NT2/D1 (cell line): ENCODE results near the gene MTHFD2.

Experiments used
- SUZ12 ChIP-seq: IDR thresholded peaks from 2 replicates; pipeline ENCODE4 v1.6.1; 2011; ENCODE audit not compliant: insufficient read length, insufficient read depth; ENCODE audit errors: extremely low read depth
- YY1 ChIP-seq: IDR thresholded peaks from 2 replicates; pipeline ENCODE4 v1.6.1; 2011; ENCODE audit not compliant: insufficient read length, insufficient read depth
- ZNF274 ChIP-seq: IDR thresholded peaks from 2 replicates; pipeline ENCODE4 v1.6.1; 2011; ENCODE audit warnings: mild to moderate bottlenecking, low read depth, low read length

- no peak for TF ChIP-seq YY1
- no peak for TF ChIP-seq ZNF274
- TF ChIP-seq SUZ12, result no peak
Measured at GRCh38 chr2:74223941-74224770, 25.7 kb downstream of the MTHFD2 start.
